OCI-LY7 (cell line): ENCODE results near the gene TNNT1.

ENCODE experiments used
- CTCF ChIP-seq: fragments of 200-600 bp; sonication (generic); conservative IDR thresholded peaks from 2 replicates; pipeline ENCODE4 v1.5.1; 2014; ENCODE audit warnings: mild to moderate bottlenecking, antibody characterized with exemption, low read length, moderate library complexity, mixed read lengths
- EZH2phosphoT487 ChIP-seq: fragments of 200-600 bp; sonication (generic); IDR thresholded peaks from 2 replicates; pipeline ENCODE4 v1.6.1; 2018; ENCODE audit warnings: low read depth, borderline replicate concordance, mild to moderate bottlenecking, mixed run types, antibody characterized with exemption, low read length, moderate library complexity, mixed read lengths

- TF ChIP-seq CTCF (no peak), EZH2phosphoT487 (no peak)
Measured at GRCh38 chr19:55083004-55083850, 65.8 kb downstream of the TNNT1 start.
